ENCODE results near the gene ARID1B. TPM values are rescaled to one million over a fixed set of nuclear protein-coding genes. Genes with fewer than 3 reads are reported as not detected.

ARID1B gene
- total RNA-seq, 1 experiment from 2014 or later: 86.3 TPM

- TF ChIP-seq CTCF (conservative IDR thresholded peaks at IDR 0.05; ENCODE audit: low read depth, low read length) (no peak), EZH2 (IDR thresholded peaks at IDR 0.05; ENCODE audit: borderline replicate concordance, low read depth, low read length, poor library complexity, severe bottlenecking) (no peak)
- no peaks in the 10 kb centered on the region for H3K27me3 ChIP-seq (replicated peaks; ENCODE audit: insufficient read depth, low read depth, low read length, poor library complexity)
- H3K36me3 ChIP-seq (ENCODE audit: insufficient read depth, low read length, poor library complexity, severe bottlenecking): no peaks in the 10 kb centered on the region
- H3K4me3 ChIP-seq (ENCODE audit: low read depth, low read length, poor library complexity, severe bottlenecking): no peak overlapping the region
- CTCF ChIA-PET: no interaction called here
- no peak overlapping the region for H3K27ac ChIP-seq (ENCODE audit: low read depth, low read length, poor library complexity, severe bottlenecking)
- POLR2A ChIA-PET (ENCODE audit: low non-redundant PET): no interaction called here
- no TSS peak for BruUV-seq (replicated peaks)
- no peaks in the 10 kb centered on the region for H3K4me1 ChIP-seq (ENCODE audit: insufficient read depth, low read length, poor library complexity, severe bottlenecking)
- no peaks in the 10 kb centered on the region for H3K9me3 ChIP-seq (ENCODE audit: low read depth, low read length, poor library complexity, severe bottlenecking)
- no peak for DNase-seq (ENCODE audit: low spot score)
- intact Hi-C loops (cut with micrococcal nuclease; ENCODE audit: unreplicated experiment): no loop called here
These were observed 395.1 kb downstream of the ARID1B start for GRCh38 chr6:157172231-157172701.

GRCh38 chr6:157172830-157173536 lies 395.8 kb downstream of the ARID1B start:
- H3K27ac ChIP-seq (ENCODE audit: low read depth, low read length, poor library complexity, severe bottlenecking): no peak overlapping the region
- no peaks in the 10 kb centered on the region for H3K4me1 ChIP-seq (ENCODE audit: insufficient read depth, low read length, poor library complexity, severe bottlenecking)
- no peaks in the 10 kb centered on the region for H3K9me3 ChIP-seq (ENCODE audit: low read depth, low read length, poor library complexity, severe bottlenecking)
- no peaks in the 10 kb centered on the region for H3K36me3 ChIP-seq (ENCODE audit: insufficient read depth, low read length, poor library complexity, severe bottlenecking)
- ChIA-PET POLR2A (ENCODE audit: low non-redundant PET) (no interaction called here), CTCF (no interaction called here)
- TF ChIP-seq EZH2 (IDR thresholded peaks at IDR 0.05; ENCODE audit: borderline replicate concordance, low read depth, low read length, poor library complexity, severe bottlenecking) (no peak), CTCF (conservative IDR thresholded peaks at IDR 0.05; ENCODE audit: low read depth, low read length) (no peak)
- no peak for DNase-seq (ENCODE audit: low spot score)
- intact Hi-C loops (cut with micrococcal nuclease; ENCODE audit: unreplicated experiment): no loop called here
- H3K4me3 ChIP-seq (ENCODE audit: low read depth, low read length, poor library complexity, severe bottlenecking): no peak overlapping the region
- H3K27me3 ChIP-seq (replicated peaks; ENCODE audit: insufficient read depth, low read depth, low read length, poor library complexity): no peaks in the 10 kb centered on the region
- no TSS peak for BruUV-seq (replicated peaks)

GRCh38 chr6:157173776-157174175 lies 396.6 kb downstream of the ARID1B start:
- no peak overlapping the region for H3K4me3 ChIP-seq (ENCODE audit: low read depth, low read length, poor library complexity, severe bottlenecking)
- no peak for DNase-seq (ENCODE audit: low spot score)
- ChIA-PET CTCF (no interaction called here), POLR2A (ENCODE audit: low non-redundant PET) (no interaction called here)
- no peaks in the 10 kb centered on the region for H3K27me3 ChIP-seq (replicated peaks; ENCODE audit: insufficient read depth, low read depth, low read length, poor library complexity)
- TF ChIP-seq CTCF (conservative IDR thresholded peaks at IDR 0.05; ENCODE audit: low read depth, low read length): no peak
- TF ChIP-seq EZH2 (IDR thresholded peaks at IDR 0.05; ENCODE audit: borderline replicate concordance, low read depth, low read length, poor library complexity, severe bottlenecking): no peak
- intact Hi-C loops (cut with micrococcal nuclease; ENCODE audit: unreplicated experiment): no loop called here
- no peaks in the 10 kb centered on the region for H3K4me1 ChIP-seq (ENCODE audit: insufficient read depth, low read length, poor library complexity, severe bottlenecking)
- H3K27ac ChIP-seq (ENCODE audit: low read depth, low read length, poor library complexity, severe bottlenecking): no peak overlapping the region
- BruUV-seq (replicated peaks): no TSS peak
- no peaks in the 10 kb centered on the region for H3K36me3 ChIP-seq (ENCODE audit: insufficient read depth, low read length, poor library complexity, severe bottlenecking)
- H3K9me3 ChIP-seq (ENCODE audit: low read depth, low read length, poor library complexity, severe bottlenecking): no peaks in the 10 kb centered on the region
